ENCODE results near the gene MNX1. TPM values are rescaled to one million over a fixed set of nuclear protein-coding genes. Genes with fewer than 3 reads are reported as not detected.

The MNX1 gene
- total RNA-seq (2014; rRNA removed; shearing (Covaris generic)): not detected in 2 replicates

GRCh38 chr7:157010588-157011332 is at the start of gene MNX1:
Gene MNX1 (minus strand): TSS chr7:157010663. CDS start chr7:157010350, 313 bp downstream.
- Histone ChIP-seq H3K4me3 (no peak within 1 kb of the TSS), H3K27me3 (replicated peaks) (peaks cover 86% of the 10 kb centered on the region), H3K36me3 (no peaks in the 10 kb centered on the region), H3K27ac (no peak within 1 kb of the TSS), H3K9me3 (replicated peaks) (no peaks in the 10 kb centered on the region; the same call in 1 of the 2 replicates), H3K4me1 (replicated peaks) (peaks cover 6% of the 10 kb centered on the region; the same call in 1 of the 2 replicates)
- DNase-seq (ENCODE audit: low read depth in 1 of 2, low spot score in 2 of 2): no peak

GRCh38 chr7:157059534-157059933 is 49.1 kb upstream of the MNX1 start:
- Histone ChIP-seq H3K4me3 (no peak overlapping the region), H3K4me1 (replicated peaks) (no peaks in the 10 kb centered on the region), H3K36me3 (no peaks in the 10 kb centered on the region), H3K9me3 (replicated peaks) (no peaks in the 10 kb centered on the region), H3K27me3 (replicated peaks) (0 out of 2 replicates have a peak, but pooled peaks cover 4% of the 10 kb centered on the region), H3K27ac (no peak overlapping the region)
- DNase-seq (ENCODE audit: low read depth in 1 of 2, low spot score in 2 of 2): no peak

GRCh38 chr7:157058701-157059100 is 48.2 kb upstream of the MNX1 start:
- H3K4me1 ChIP-seq (replicated peaks): no peaks in the 10 kb centered on the region
- H3K9me3 ChIP-seq (replicated peaks): 0 out of 2 replicates have a peak, but pooled peaks cover 2% of the 10 kb centered on the region
- no peak overlapping the region for H3K27ac ChIP-seq
- no peak overlapping the region for H3K4me3 ChIP-seq
- no peak for DNase-seq (ENCODE audit: low read depth in 1 of 2, low spot score in 2 of 2)
- H3K36me3 ChIP-seq: no peaks in the 10 kb centered on the region
- 0 out of 2 replicates have a peak, but pooled peaks cover 4% of the 10 kb centered on the region for H3K27me3 ChIP-seq (replicated peaks)

GRCh38 chr7:157058068-157058467 is 47.6 kb upstream of the MNX1 start:
- Histone ChIP-seq H3K36me3 (no peaks in the 10 kb centered on the region), H3K4me1 (replicated peaks) (no peaks in the 10 kb centered on the region), H3K4me3 (no peak overlapping the region), H3K9me3 (replicated peaks) (0 out of 2 replicates have a peak, but pooled peaks cover 2% of the 10 kb centered on the region), H3K27me3 (replicated peaks) (0 out of 2 replicates have a peak, but pooled peaks cover 4% of the 10 kb centered on the region), H3K27ac (no peak overlapping the region)
- DNase-seq (ENCODE audit: low read depth in 1 of 2, low spot score in 2 of 2): no peak

GRCh38 chr7:157056957-157057902 is 46.8 kb upstream of the MNX1 start:
- Histone ChIP-seq H3K4me3 (no peak overlapping the region), H3K27ac (no peak overlapping the region), H3K9me3 (replicated peaks) (0 out of 2 replicates have a peak, but pooled peaks cover 5% of the 10 kb centered on the region), H3K36me3 (no peaks in the 10 kb centered on the region), H3K4me1 (replicated peaks) (no peaks in the 10 kb centered on the region), H3K27me3 (replicated peaks) (peaks cover 10% of the 10 kb centered on the region; the same call in 1 of the 2 replicates)
- no peak for DNase-seq (ENCODE audit: low read depth in 1 of 2, low spot score in 2 of 2)

- Histone ChIP-seq H3K4me3 (no peak overlapping the region), H3K9me3 (replicated peaks) (0 out of 2 replicates have a peak, but pooled peaks cover 5% of the 10 kb centered on the region), H3K36me3 (no peaks in the 10 kb centered on the region), H3K27ac (no peak overlapping the region), H3K27me3 (replicated peaks) (peaks cover 14% of the 10 kb centered on the region; the same call in 1 of the 2 replicates), H3K4me1 (replicated peaks) (no peaks in the 10 kb centered on the region)
- DNase-seq (ENCODE audit: low read depth in 1 of 2, low spot score in 2 of 2): no peak
These were observed 45.8 kb upstream of the MNX1 start for GRCh38 chr7:157056246-157056645.

GRCh38 chr7:157054927-157055326 is 44.5 kb upstream of the MNX1 start:
- 0 out of 2 replicates have a peak, but pooled peaks cover 5% of the 10 kb centered on the region for H3K9me3 ChIP-seq (replicated peaks)
- no peak for DNase-seq (ENCODE audit: low read depth in 1 of 2, low spot score in 2 of 2)
- no peak overlapping the region for H3K27ac ChIP-seq
- no peaks in the 10 kb centered on the region for H3K36me3 ChIP-seq
- H3K4me3 ChIP-seq: no peak overlapping the region
- H3K27me3 ChIP-seq (replicated peaks): peaks cover 19% of the 10 kb centered on the region; the same call in 1 of the 2 replicates
- H3K4me1 ChIP-seq (replicated peaks): no peaks in the 10 kb centered on the region

GRCh38 chr7:157053118-157053517 is 42.7 kb upstream of the MNX1 start:
- DNase-seq (ENCODE audit: low read depth in 1 of 2, low spot score in 2 of 2): no peak
- no peaks in the 10 kb centered on the region for H3K36me3 ChIP-seq
- H3K4me1 ChIP-seq (replicated peaks): no peaks in the 10 kb centered on the region
- H3K4me3 ChIP-seq: no peak overlapping the region
- H3K27ac ChIP-seq: no peak overlapping the region
- H3K27me3 ChIP-seq (replicated peaks): peaks cover 21% of the 10 kb centered on the region; the same call in 1 of the 2 replicates
- H3K9me3 ChIP-seq (replicated peaks): 0 out of 2 replicates have a peak, but pooled peaks cover 5% of the 10 kb centered on the region

- Histone ChIP-seq H3K27me3 (replicated peaks) (peaks cover 11% of the 10 kb centered on the region), H3K27ac (no peak overlapping the region), H3K9me3 (replicated peaks) (no peaks in the 10 kb centered on the region), H3K36me3 (no peaks in the 10 kb centered on the region), H3K4me3 (no peak overlapping the region), H3K4me1 (replicated peaks) (no peaks in the 10 kb centered on the region)
- DNase-seq (ENCODE audit: low read depth in 1 of 2, low spot score in 2 of 2): no peak
These were observed 36.7 kb upstream of the MNX1 start for GRCh38 chr7:157047148-157047547.

- Histone ChIP-seq H3K36me3 (no peaks in the 10 kb centered on the region), H3K9me3 (replicated peaks) (no peaks in the 10 kb centered on the region), H3K4me1 (replicated peaks) (no peaks in the 10 kb centered on the region), H3K27me3 (replicated peaks) (peaks cover 9% of the 10 kb centered on the region), H3K4me3 (no peak overlapping the region), H3K27ac (no peak overlapping the region)
- DNase-seq (ENCODE audit: low read depth in 1 of 2, low spot score in 2 of 2): no peak
These were observed 36.2 kb upstream of the MNX1 start for GRCh38 chr7:157046681-157047080.

GRCh38 chr7:157044943-157045660 is 34.6 kb upstream of the MNX1 start:
- Histone ChIP-seq H3K36me3 (no peaks in the 10 kb centered on the region), H3K27ac (no peak overlapping the region), H3K9me3 (replicated peaks) (no peaks in the 10 kb centered on the region)

GRCh38 chr7:157044147-157044687 is 33.8 kb upstream of the MNX1 start:
- H3K27me3 ChIP-seq (replicated peaks): peaks cover 8% of the 10 kb centered on the region; the same call in 1 of the 2 replicates
- H3K27ac ChIP-seq: no peak overlapping the region
- H3K4me1 ChIP-seq (replicated peaks): no peaks in the 10 kb centered on the region
- no peaks in the 10 kb centered on the region for H3K36me3 ChIP-seq
- H3K9me3 ChIP-seq (replicated peaks): no peaks in the 10 kb centered on the region
- DNase-seq (ENCODE audit: low read depth in 1 of 2, low spot score in 2 of 2): no peak
- H3K4me3 ChIP-seq: no peak overlapping the region

More at GRCh38 chr7:157044943-157045660, 34.6 kb upstream of the MNX1 start:
- H3K4me3 ChIP-seq: no peak overlapping the region
- peaks cover 12% of the 10 kb centered on the region for H3K27me3 ChIP-seq (replicated peaks)
- DNase-seq (ENCODE audit: low read depth in 1 of 2, low spot score in 2 of 2): no peak
- H3K4me1 ChIP-seq (replicated peaks): no peaks in the 10 kb centered on the region

- no peaks in the 10 kb centered on the region for H3K9me3 ChIP-seq (replicated peaks)
- no peak for DNase-seq (ENCODE audit: low read depth in 1 of 2, low spot score in 2 of 2)
- H3K4me3 ChIP-seq: no peak overlapping the region
- H3K27me3 ChIP-seq (replicated peaks): peaks cover 8% of the 10 kb centered on the region; the same call in 1 of the 2 replicates
- H3K4me1 ChIP-seq (replicated peaks): no peaks in the 10 kb centered on the region
- no peaks in the 10 kb centered on the region for H3K36me3 ChIP-seq
- no peak overlapping the region for H3K27ac ChIP-seq
These were observed 33.3 kb upstream of the MNX1 start for GRCh38 chr7:157043745-157044144.
